Astrocyte (in vitro differentiated cells and primary cell): Measurements from ENCODE around the gene IRF4. TPM values are rescaled to one million over a fixed set of nuclear protein-coding genes. Genes with fewer than 3 reads are reported as not detected.

ENCODE experiments used
- DNase-seq: peaks from one replicate; pipeline ENCODE4 v3.0.0-alpha.2; 2010; ENCODE audit warnings: low read depth
- FAIRE-seq: peaks from 2 replicates; lab custom pipeline; 2011; peaks lifted over from hg19 to GRCh38; lab: Jason Lieb, UNC
- H2AFZ ChIP-seq: 2 replicates; pipeline ENCODE4 v1.6.0; 2012; ENCODE audit warnings: low read depth, low read length, inconsistent platforms
- H3K27ac ChIP-seq: 2 replicates; pipeline ENCODE4 v1.5.1; 2011; ENCODE audit warnings: low read depth, low read length, inconsistent platforms
- H3K27me3 ChIP-seq: 2 replicates; pipeline ENCODE4 v1.6.0; 2011; ENCODE audit warnings: low read length, inconsistent platforms; ENCODE audit not compliant: insufficient read depth
- H3K36me3 ChIP-seq: 2 replicates; pipeline ENCODE4 v1.5.1; 2011; ENCODE audit warnings: low read length, inconsistent platforms; ENCODE audit not compliant: insufficient read depth
- H3K4me1 ChIP-seq: 2 replicates; pipeline ENCODE4 v1.5.1; 2011; ENCODE audit warnings: low read length, inconsistent platforms; ENCODE audit not compliant: insufficient read depth
- H3K4me2 ChIP-seq: 2 replicates; pipeline ENCODE4 v1.6.0; 2012; ENCODE audit warnings: low read length, inconsistent platforms
- H3K4me3 ChIP-seq: 2 replicates; pipeline ENCODE4 v1.5.1; 2011; ENCODE audit warnings: low read depth, mild to moderate bottlenecking, low read length, inconsistent platforms; ENCODE audit not compliant: insufficient read depth
- H3K79me2 ChIP-seq: 2 replicates; pipeline ENCODE4 v1.6.0; 2012; ENCODE audit warnings: mild to moderate bottlenecking, low read length, inconsistent platforms; ENCODE audit not compliant: insufficient read depth
- H3K9ac ChIP-seq: 2 replicates; pipeline ENCODE4 v1.6.0; 2012; ENCODE audit warnings: mild to moderate bottlenecking, low read length, inconsistent platforms
- H3K9me3 ChIP-seq: 2 replicates; pipeline ENCODE4 v1.5.1; 2012; ENCODE audit warnings: low read depth, mild to moderate bottlenecking, low read length, inconsistent platforms; ENCODE audit not compliant: insufficient read depth
- H4K20me1 ChIP-seq: 2 replicates; pipeline ENCODE4 v1.6.0; 2012; ENCODE audit warnings: low read length, inconsistent platforms; ENCODE audit not compliant: insufficient read depth
- H3K27ac Mint-ChIP-seq: one replicate; pipeline ENCODE4 v1.8.0; 2021; ENCODE audit warnings: mild to moderate bottlenecking, mixed read lengths; ENCODE audit not compliant: unreplicated experiment
- H3K27me3 Mint-ChIP-seq: one replicate; pipeline ENCODE4 v1.8.0; 2021; ENCODE audit warnings: low read depth, mixed read lengths; ENCODE audit not compliant: unreplicated experiment
- H3K36me3 Mint-ChIP-seq: one replicate; pipeline ENCODE4 v1.8.0; 2021; ENCODE audit warnings: low read depth, mixed read lengths; ENCODE audit not compliant: unreplicated experiment
- H3K4me1 Mint-ChIP-seq: one replicate; pipeline ENCODE4 v1.8.0; 2021; ENCODE audit warnings: low read depth, mixed read lengths; ENCODE audit not compliant: unreplicated experiment
- H3K4me3 Mint-ChIP-seq: one replicate; pipeline ENCODE4 v1.8.0; 2021; ENCODE audit warnings: mild to moderate bottlenecking, moderate library complexity, mixed read lengths; ENCODE audit not compliant: unreplicated experiment
- H3K9me3 Mint-ChIP-seq: one replicate; pipeline ENCODE4 v1.8.0; 2021; ENCODE audit warnings: mild to moderate bottlenecking, mixed read lengths; ENCODE audit not compliant: unreplicated experiment
- CTCF ChIP-seq: IDR thresholded peaks from 2 replicates; pipeline ENCODE4 v1.5.1; 2011; ENCODE audit warnings: low read depth, mild to moderate bottlenecking, inconsistent platforms, low read length, moderate library complexity; ENCODE audit not compliant: insufficient read depth
- EZH2 ChIP-seq: IDR thresholded peaks from 2 replicates; pipeline ENCODE4 v1.6.1; 2012; ENCODE audit warnings: mild to moderate bottlenecking, low read length, inconsistent platforms; ENCODE audit not compliant: insufficient read depth
- total RNA-seq: library from RNA; stranded (reverse); gene quantifications from 2 replicates; pipeline ENCODE4 v1.2.1, GENCODE V29; 2021

IRF4 gene
- total RNA-seq, 1 donor from 2014 or later, result 0.30 TPM

- H3K4me3 ChIP-seq, result no peak overlapping the region
- no peak overlapping the region for H3K9ac ChIP-seq
- H2AFZ ChIP-seq, result no peak overlapping the region
- H3K27me3 ChIP-seq, result peaks cover 51% of the 10 kb centered on the region
- H4K20me1 ChIP-seq, result no peaks in the 10 kb centered on the region
- no peaks in the 10 kb centered on the region for H3K36me3 ChIP-seq
- Mint-ChIP-seq H3K36me3 (no peaks in the 10 kb centered on the region), H3K27me3 (peaks cover 73% of the 10 kb centered on the region), H3K27ac (no peak overlapping the region), H3K4me3 (no peak overlapping the region), H3K9me3 (no peaks in the 10 kb centered on the region), H3K4me1 (peaks cover 2% of the 10 kb centered on the region)
- no peak for TF ChIP-seq CTCF
- TF ChIP-seq EZH2, result no peak
- H3K27ac ChIP-seq, result no peak overlapping the region
- H3K9me3 ChIP-seq, result no peaks in the 10 kb centered on the region
- no peaks in the 10 kb centered on the region for H3K4me1 ChIP-seq
- H3K79me2 ChIP-seq, result no peaks in the 10 kb centered on the region
- FAIRE-seq (no peak), DNase-seq (no peak)
- no peak overlapping the region for H3K4me2 ChIP-seq
These were observed 4.0 kb downstream of the IRF4 start for GRCh38 chr6:395432-396125.

- Mint-ChIP-seq H3K36me3 (no peaks in the 10 kb centered on the region), H3K27me3 (peaks cover 69% of the 10 kb centered on the region), H3K4me1 (peaks cover 2% of the 10 kb centered on the region), H3K4me3 (no peak overlapping the region), H3K9me3 (no peaks in the 10 kb centered on the region), H3K27ac (no peak overlapping the region)
- FAIRE-seq, result no peak
- TF ChIP-seq CTCF, result no peak
- Histone ChIP-seq H3K9me3 (no peaks in the 10 kb centered on the region), H3K36me3 (no peaks in the 10 kb centered on the region), H3K4me2 (no peak overlapping the region), H4K20me1 (no peaks in the 10 kb centered on the region), H3K27ac (no peak overlapping the region), H3K4me1 (no peaks in the 10 kb centered on the region), H3K27me3 (peaks cover 45% of the 10 kb centered on the region), H3K79me2 (no peaks in the 10 kb centered on the region), H3K4me3 (no peak overlapping the region), H3K9ac (no peak overlapping the region), H2AFZ (no peak overlapping the region)
- DNase-seq, result no peak
These were observed 4.6 kb downstream of the IRF4 start for GRCh38 chr6:396126-396520.

GRCh38 chr6:397056-397455 lies 5.5 kb downstream of the IRF4 start:
- H3K4me2 ChIP-seq, result no peak overlapping the region
- H3K36me3 Mint-ChIP-seq, result peaks cover 2% of the 10 kb centered on the region
- peaks cover 2% of the 10 kb centered on the region for H3K4me1 Mint-ChIP-seq
- H3K9me3 Mint-ChIP-seq, result peaks cover 2% of the 10 kb centered on the region
- H3K9me3 ChIP-seq, result no peaks in the 10 kb centered on the region
- H3K4me3 Mint-ChIP-seq, result no peak overlapping the region
- H3K4me1 ChIP-seq, result no peaks in the 10 kb centered on the region
- H3K27me3 Mint-ChIP-seq, result peaks cover 73% of the 10 kb centered on the region
- FAIRE-seq (no peak), DNase-seq (no peak)
- H3K4me3 ChIP-seq, result no peak overlapping the region
- H2AFZ ChIP-seq, result no peak overlapping the region
- no peaks in the 10 kb centered on the region for H3K79me2 ChIP-seq
- H3K36me3 ChIP-seq, result no peaks in the 10 kb centered on the region
- no peak overlapping the region for H3K9ac ChIP-seq
- H3K27me3 ChIP-seq, result peaks cover 41% of the 10 kb centered on the region
- H3K27ac Mint-ChIP-seq, result no peak overlapping the region
- no peak overlapping the region for H3K27ac ChIP-seq
- TF ChIP-seq CTCF (no peak), EZH2 (no peak)
- no peaks in the 10 kb centered on the region for H4K20me1 ChIP-seq
